Trophoblast cell (in vitro differentiated cells and primary cell): ENCODE data around the gene AKAP6.
"Not testable (repeated sequence)": the region's sequence is repeated elsewhere in the genome, so short reads cannot be mapped to it uniquely, and the experiment has no call there.

ENCODE experiments used
- DNase-seq, 2 donors: peaks; one replicate each; pipeline ENCODE4 v3.0.0-alpha.2; 2016
- H2AFZ ChIP-seq: 2 replicates; pipeline ENCODE4 v1.6.1; 2013; ENCODE audit warnings: low read length, moderate library complexity, mild to moderate bottlenecking; ENCODE audit not compliant: insufficient read depth, poor library complexity
- H2AK5ac ChIP-seq: 2 replicates; pipeline ENCODE4 v1.6.1; 2013; ENCODE audit warnings: mild to moderate bottlenecking, low read length
- H2BK120ac ChIP-seq: 2 replicates; pipeline ENCODE4 v1.6.1; 2013; ENCODE audit warnings: low read length, mild to moderate bottlenecking, moderate library complexity; ENCODE audit not compliant: insufficient read depth, poor library complexity
- H2BK12ac ChIP-seq: 2 replicates; pipeline ENCODE4 v1.6.1; 2013; ENCODE audit warnings: mild to moderate bottlenecking, low read length, moderate library complexity
- H2BK5ac ChIP-seq: 2 replicates; pipeline ENCODE4 v1.6.1; 2013; ENCODE audit warnings: low read length, low read depth, moderate library complexity, mild to moderate bottlenecking; ENCODE audit not compliant: poor library complexity
- H3K14ac ChIP-seq: 2 replicates; pipeline ENCODE4 v1.6.1; 2013; ENCODE audit warnings: mild to moderate bottlenecking, low read length
- H3K18ac ChIP-seq: 2 replicates; pipeline ENCODE4 v1.6.1; 2013; ENCODE audit warnings: mild to moderate bottlenecking, low read length
- H3K23ac ChIP-seq: 2 replicates; pipeline ENCODE4 v1.6.1; 2013; ENCODE audit warnings: low read length
- H3K27ac ChIP-seq: 2 replicates; pipeline ENCODE4 v1.5.1; 2013; ENCODE audit warnings: low read depth, mild to moderate bottlenecking, inconsistent platforms, low read length, moderate library complexity
- H3K27me3 ChIP-seq: 2 replicates; pipeline ENCODE4 v1.6.1; 2013; ENCODE audit warnings: inconsistent platforms, mild to moderate bottlenecking, low read length, moderate library complexity; ENCODE audit not compliant: insufficient read depth
- H3K36me3 ChIP-seq, 2 experiments: 1 replicate in 1 of 2; 2 replicates in 1 of 2; pipeline ENCODE4 v1.6.1; 2013; ENCODE audit warnings: low read length in 2 of 2, mild to moderate bottlenecking in 2 of 2, moderate library complexity in 1 of 2; ENCODE audit not compliant: insufficient read depth in 2 of 2, control insufficient read depth in 1 of 2
- H3K4ac ChIP-seq: 2 replicates; pipeline ENCODE4 v1.6.1; 2013; ENCODE audit warnings: low read depth, mild to moderate bottlenecking, low read length, moderate library complexity
- H3K4me1 ChIP-seq, 2 experiments: 1 replicate in 1 of 2; 2 replicates in 1 of 2; pipeline ENCODE4 v1.6.1; 2013; ENCODE audit warnings: low read length in 2 of 2, mild to moderate bottlenecking in 2 of 2, moderate library complexity in 1 of 2; ENCODE audit not compliant: insufficient read depth in 2 of 2, control insufficient read depth in 1 of 2
- H3K4me2 ChIP-seq: 2 replicates; pipeline ENCODE4 v1.6.1; 2013; ENCODE audit warnings: inconsistent platforms, mild to moderate bottlenecking, low read length, moderate library complexity
- H3K4me3 ChIP-seq: 2 replicates; pipeline ENCODE4 v1.5.1; 2013; ENCODE audit warnings: mild to moderate bottlenecking, low read depth, low read length, inconsistent platforms
- H3K79me1 ChIP-seq: one replicate; pipeline ENCODE4 v1.6.1; 2013; ENCODE audit warnings: low read length
- H3K79me2 ChIP-seq: 2 replicates; pipeline ENCODE4 v1.6.1; 2013; ENCODE audit warnings: low read length, mild to moderate bottlenecking; ENCODE audit not compliant: control insufficient read depth, insufficient read depth, poor library complexity
- H3K9ac ChIP-seq: 2 replicates; pipeline ENCODE4 v1.6.1; 2013; ENCODE audit warnings: mild to moderate bottlenecking, low read length
- H3K9me3 ChIP-seq: 2 replicates; pipeline ENCODE4 v1.6.1; 2013; ENCODE audit warnings: low read depth, mild to moderate bottlenecking, control low read depth, inconsistent platforms, low read length; ENCODE audit not compliant: insufficient read depth
- H4K12ac ChIP-seq: 2 replicates; pipeline ENCODE4 v1.6.1; 2013; ENCODE audit warnings: low read depth, mild to moderate bottlenecking, low read length, moderate library complexity
- H4K8ac ChIP-seq: 2 replicates; pipeline ENCODE4 v1.6.1; 2013; ENCODE audit warnings: low read depth, mild to moderate bottlenecking, low read length, moderate library complexity
- H4K91ac ChIP-seq: one replicate; pipeline ENCODE4 v1.6.1; 2013; ENCODE audit warnings: low read depth, mild to moderate bottlenecking, low read length, moderate library complexity
- WGBS: extraction: QIAGEN DNeasy Blood & Tissue Kit; methylation state at CpG from one replicate; pipeline ENCODE4 v1.1.7; 2013; ENCODE audit warnings: missing lambda C conversion rate; ENCODE audit not compliant: insufficient read length, insufficient coverage; ENCODE audit errors: extremely low coverage; 5-methylcytosine and 5-hydroxymethylcytosine counted together

Gene AKAP6

DNA sequence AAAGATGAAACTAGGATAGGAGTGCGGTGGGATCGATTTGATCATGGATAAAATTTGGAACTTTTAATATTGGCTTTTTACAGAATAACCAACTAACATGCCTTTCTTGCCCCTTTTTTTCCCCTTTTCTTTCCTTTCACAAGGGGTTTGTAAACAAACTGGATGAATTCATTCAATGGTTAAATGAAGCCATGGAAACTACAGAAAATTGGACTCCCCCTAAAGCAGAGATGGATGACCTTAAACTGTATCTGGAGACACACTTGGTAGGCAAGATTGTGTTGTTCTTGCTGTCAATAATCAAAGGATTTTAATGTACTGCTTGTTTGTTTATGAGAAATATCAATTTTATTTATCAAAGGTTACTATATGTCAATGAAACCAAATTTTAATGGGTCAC is 247.9 kb downstream of the AKAP6 start:
- Histone ChIP-seq H2AFZ (no peak overlapping the region), H4K12ac (no peak overlapping the region), H3K23ac (no peak overlapping the region), H3K9me3 (no peaks in the 10 kb centered on the region), H2BK12ac (no peak overlapping the region), H3K18ac (no peak overlapping the region), H3K4me1 (no peaks in the 10 kb centered on the region), H3K14ac (no peak overlapping the region), H2AK5ac (no peak overlapping the region), H3K79me2 (no peaks in the 10 kb centered on the region), H2BK120ac (no peak overlapping the region), H3K4ac (no peak overlapping the region), H2BK5ac (no peak overlapping the region), H3K27ac (no peak overlapping the region), H3K4me2 (no peak overlapping the region), H3K4me3 (no peak overlapping the region), H4K8ac (no peak overlapping the region), H3K9ac (no peak overlapping the region), H3K27me3 (no peaks in the 10 kb centered on the region), H3K79me1 (no peaks in the 10 kb centered on the region), H4K91ac (no peak overlapping the region), H3K36me3 (no peaks in the 10 kb centered on the region)
- no peak for DNase-seq
- WGBS: no CpG with 5 or more reads among the region's 2 CpGs

DNA sequence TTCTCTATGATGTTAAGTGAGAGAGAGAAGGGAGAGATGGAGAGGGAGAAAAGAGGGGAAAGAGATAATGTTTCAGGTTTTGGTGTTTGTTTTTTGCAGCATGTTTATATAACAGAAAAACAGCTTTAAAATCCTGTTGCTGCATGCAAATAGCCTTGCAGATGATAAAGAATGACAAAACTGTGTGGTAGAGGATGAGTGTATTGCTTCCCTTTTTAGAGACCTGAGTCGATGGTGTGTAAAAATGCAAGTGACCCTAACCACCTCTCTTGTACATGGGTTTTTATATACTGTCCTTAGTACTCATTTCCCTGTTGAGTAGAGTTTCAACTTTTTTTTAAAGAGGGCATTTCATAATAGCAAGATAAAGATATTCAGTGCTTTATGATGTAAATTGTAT is 249.1 kb downstream of the AKAP6 start:
- Histone ChIP-seq H3K9me3 (no peaks in the 10 kb centered on the region), H2AK5ac (no peak overlapping the region), H3K9ac (no peak overlapping the region), H2BK120ac (no peak overlapping the region), H2AFZ (no peak overlapping the region), H3K79me1 (no peaks in the 10 kb centered on the region), H3K4ac (no peak overlapping the region), H3K4me3 (no peak overlapping the region), H2BK12ac (no peak overlapping the region), H2BK5ac (no peak overlapping the region), H3K27ac (no peak overlapping the region), H3K23ac (no peak overlapping the region), H4K12ac (no peak overlapping the region), H3K79me2 (no peaks in the 10 kb centered on the region), H3K4me1 (no peaks in the 10 kb centered on the region), H4K8ac (no peak overlapping the region), H3K14ac (no peak overlapping the region), H3K18ac (no peak overlapping the region), H3K4me2 (no peak overlapping the region), H4K91ac (no peak overlapping the region), H3K27me3 (no peaks in the 10 kb centered on the region), H3K36me3 (no peaks in the 10 kb centered on the region)
- WGBS: no CpG with 5 or more reads among the region's 1 CpG
- DNase-seq: no peak

DNA sequence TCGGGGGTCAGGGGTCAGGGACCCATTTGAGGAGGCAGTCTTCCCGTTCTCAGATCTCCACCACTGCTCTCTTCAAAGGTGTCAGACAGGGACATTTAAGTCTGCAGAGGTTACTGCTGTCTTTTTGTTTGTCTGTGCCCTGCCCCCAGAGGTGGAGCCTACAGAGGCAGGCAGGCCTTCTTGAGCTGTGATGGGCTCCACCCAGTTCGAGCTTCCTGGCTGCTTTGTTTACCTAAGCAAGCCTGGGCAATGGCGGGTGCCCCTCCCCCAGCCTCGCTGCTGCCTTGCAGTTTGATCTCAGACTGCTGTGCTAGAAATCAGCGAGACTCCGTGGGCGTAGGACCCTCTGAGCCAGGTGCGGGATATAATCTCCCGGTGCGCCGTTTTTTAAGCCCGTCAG is 254.3 kb downstream of the AKAP6 start:
- not testable (repeated sequence) for H2BK120ac ChIP-seq, H3K9me3 ChIP-seq, H3K36me3 ChIP-seq, H3K27me3 ChIP-seq, H4K91ac ChIP-seq, H3K14ac ChIP-seq, H3K18ac ChIP-seq, H3K4me1 ChIP-seq, H3K79me1 ChIP-seq, H2AFZ ChIP-seq, H4K8ac ChIP-seq, H3K4me2 ChIP-seq, H3K4ac ChIP-seq, H2BK12ac ChIP-seq, H4K12ac ChIP-seq, H3K9ac ChIP-seq, H2BK5ac ChIP-seq, H2AK5ac ChIP-seq, DNase-seq, H3K27ac ChIP-seq, H3K23ac ChIP-seq, H3K79me2 ChIP-seq, H3K4me3 ChIP-seq
- WGBS: no CpG with 5 or more reads among the region's 13 CpGs

DNA sequence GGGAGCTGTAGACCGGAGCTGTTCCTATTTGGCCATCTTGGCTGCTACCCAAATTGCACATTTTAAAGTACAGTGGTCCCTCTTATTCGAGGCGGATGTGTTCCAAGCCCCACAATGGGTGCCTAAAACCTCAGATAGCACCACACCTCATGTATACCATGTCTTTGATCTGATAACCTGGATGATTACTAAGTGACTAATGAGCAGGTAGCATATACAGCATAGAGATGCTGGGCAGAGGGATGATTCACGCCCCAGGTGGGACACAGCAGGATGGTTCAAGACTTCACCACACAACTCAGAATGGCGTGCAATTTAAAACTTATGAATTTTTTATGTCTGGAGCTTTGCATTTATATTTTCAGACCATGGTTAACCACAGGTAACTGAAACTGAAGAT is 255.0 kb downstream of the AKAP6 start:
- Histone ChIP-seq H3K23ac (no peak overlapping the region), H3K4ac (no peak overlapping the region), H3K14ac (no peak overlapping the region), H2BK5ac (no peak overlapping the region), H2BK120ac (no peak overlapping the region), H3K36me3 (no peaks in the 10 kb centered on the region), H3K4me1 (no peaks in the 10 kb centered on the region), H3K27me3 (no peaks in the 10 kb centered on the region), H2AK5ac (no peak overlapping the region), H4K91ac (no peak overlapping the region), H3K27ac (no peak overlapping the region), H2AFZ (no peak overlapping the region), H4K12ac (no peak overlapping the region), H2BK12ac (no peak overlapping the region), H3K9ac (no peak overlapping the region), H3K79me2 (no peaks in the 10 kb centered on the region), H3K18ac (no peak overlapping the region), H3K9me3 (peaks cover 2% of the 10 kb centered on the region), H3K4me2 (no peak overlapping the region), H4K8ac (no peak overlapping the region), H3K79me1 (peaks cover under 1% of the 10 kb centered on the region), H3K4me3 (no peak overlapping the region)
- no peak for DNase-seq
- no CpG with 5 or more reads among the region's 5 CpGs for WGBS
